Neural crest cell (in vitro differentiated cells): ENCODE measurements around the gene ZNF239. TPM values are rescaled to one million over a fixed set of nuclear protein-coding genes. Genes with fewer than 3 reads are reported as not detected.
"Not testable (repeated sequence)": the region's sequence is repeated elsewhere in the genome, so short reads cannot be mapped to it uniquely, and the experiment has no call there.

Experiments used
- DNase-seq: peaks from one replicate; pipeline ENCODE4 v3.0.0; 2021; ENCODE audit warnings: low read depth, mixed read lengths, low spot score
- H3K27ac Mint-ChIP-seq: one replicate; pipeline ENCODE4 v1.8.0; 2021; ENCODE audit warnings: mild to moderate bottlenecking, mixed read lengths; ENCODE audit not compliant: unreplicated experiment
- H3K27me3 Mint-ChIP-seq: 2 replicates; pipeline ENCODE4 v1.8.0; 2021; ENCODE audit warnings: low read depth, mild to moderate bottlenecking, mixed read lengths
- H3K36me3 Mint-ChIP-seq: 2 replicates; pipeline ENCODE4 v1.8.0; 2021; ENCODE audit warnings: low read depth, mild to moderate bottlenecking, mixed read lengths
- H3K4me1 Mint-ChIP-seq: 2 replicates; pipeline ENCODE4 v1.8.0; 2021; ENCODE audit warnings: mixed read lengths
- H3K4me3 Mint-ChIP-seq: one replicate; pipeline ENCODE4 v1.8.0; 2021; ENCODE audit warnings: mild to moderate bottlenecking, mixed read lengths
- H3K9me3 Mint-ChIP-seq: 2 replicates; pipeline ENCODE4 v1.8.0; 2021; ENCODE audit warnings: mixed read lengths
- total RNA-seq: library from RNA; stranded (reverse); gene quantifications from 2 replicates; pipeline ENCODE4 v1.2.1, GENCODE V29; 2021
- TF ChIP-seq, protein P1 (sequence below): fragments of 200-600 bp; sonication (generic); conservative IDR thresholded peaks from 2 replicates; pipeline ENCODE4 v1.5.0; 2021; ENCODE audit warnings: antibody characterized with exemption, mild to moderate bottlenecking

The ZNF239 gene
- total RNA-seq, 1 donor from 2014 or later = 11.2 TPM

DNA sequence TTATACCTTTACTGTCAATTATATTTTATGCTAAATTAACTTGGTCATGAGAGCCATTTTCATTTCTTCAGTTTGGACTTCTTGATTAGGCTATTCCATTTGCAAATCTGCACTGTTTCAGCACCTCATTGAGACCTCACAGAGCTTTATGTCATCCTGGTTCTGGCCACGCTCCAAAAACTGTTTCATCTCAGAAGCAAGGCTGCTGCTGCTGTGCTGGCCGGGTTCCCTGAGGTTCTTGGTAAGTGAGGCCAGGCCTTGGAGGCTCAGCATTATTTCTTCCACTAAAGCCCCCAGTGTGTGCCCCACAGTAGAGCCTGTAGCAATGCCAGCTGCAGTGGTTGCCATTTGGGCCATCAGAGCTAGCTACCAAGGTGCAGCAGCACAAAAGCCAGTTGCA lies 24.0 kb upstream of the ZNF239 start:
- peaks cover 9% of the 10 kb centered on the region for H3K4me1 Mint-ChIP-seq
- TF ChIP-seq, protein P1, sequence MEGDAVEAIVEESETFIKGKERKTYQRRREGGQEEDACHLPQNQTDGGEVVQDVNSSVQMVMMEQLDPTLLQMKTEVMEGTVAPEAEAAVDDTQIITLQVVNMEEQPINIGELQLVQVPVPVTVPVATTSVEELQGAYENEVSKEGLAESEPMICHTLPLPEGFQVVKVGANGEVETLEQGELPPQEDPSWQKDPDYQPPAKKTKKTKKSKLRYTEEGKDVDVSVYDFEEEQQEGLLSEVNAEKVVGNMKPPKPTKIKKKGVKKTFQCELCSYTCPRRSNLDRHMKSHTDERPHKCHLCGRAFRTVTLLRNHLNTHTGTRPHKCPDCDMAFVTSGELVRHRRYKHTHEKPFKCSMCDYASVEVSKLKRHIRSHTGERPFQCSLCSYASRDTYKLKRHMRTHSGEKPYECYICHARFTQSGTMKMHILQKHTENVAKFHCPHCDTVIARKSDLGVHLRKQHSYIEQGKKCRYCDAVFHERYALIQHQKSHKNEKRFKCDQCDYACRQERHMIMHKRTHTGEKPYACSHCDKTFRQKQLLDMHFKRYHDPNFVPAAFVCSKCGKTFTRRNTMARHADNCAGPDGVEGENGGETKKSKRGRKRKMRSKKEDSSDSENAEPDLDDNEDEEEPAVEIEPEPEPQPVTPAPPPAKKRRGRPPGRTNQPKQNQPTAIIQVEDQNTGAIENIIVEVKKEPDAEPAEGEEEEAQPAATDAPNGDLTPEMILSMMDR = no peak
- no peak overlapping the region for H3K4me3 Mint-ChIP-seq
- peaks cover 7% of the 10 kb centered on the region for H3K27me3 Mint-ChIP-seq
- no peak overlapping the region for H3K27ac Mint-ChIP-seq
- DNase-seq = no peak
- H3K9me3 Mint-ChIP-seq = peaks cover 8% of the 10 kb centered on the region
- no peaks in the 10 kb centered on the region for H3K36me3 Mint-ChIP-seq

GRCh38 chr10:43596546-43596945 lies 22.1 kb upstream of the ZNF239 start:
- no peaks in the 10 kb centered on the region for H3K36me3 Mint-ChIP-seq
- H3K27me3 Mint-ChIP-seq = peaks cover 4% of the 10 kb centered on the region

GRCh38 chr10:43595739-43596298 lies 21.4 kb upstream of the ZNF239 start:
- H3K27me3 Mint-ChIP-seq = peaks cover 4% of the 10 kb centered on the region
- TF ChIP-seq, protein P1 = no peak
- H3K4me3 Mint-ChIP-seq = no peak overlapping the region
- peaks cover 9% of the 10 kb centered on the region for H3K4me1 Mint-ChIP-seq
- H3K27ac Mint-ChIP-seq = no peak overlapping the region
- peaks cover 8% of the 10 kb centered on the region for H3K9me3 Mint-ChIP-seq
- H3K36me3 Mint-ChIP-seq = no peaks in the 10 kb centered on the region
- no peak for DNase-seq

More at GRCh38 chr10:43596546-43596945, 22.1 kb upstream of the ZNF239 start:
- DNase-seq = no peak
- H3K4me3 Mint-ChIP-seq = no peak overlapping the region
- no peak overlapping the region for H3K27ac Mint-ChIP-seq
- peaks cover 9% of the 10 kb centered on the region for H3K4me1 Mint-ChIP-seq
- H3K9me3 Mint-ChIP-seq = peaks cover 8% of the 10 kb centered on the region
- TF ChIP-seq, protein P1 = no peak

- Mint-ChIP-seq H3K36me3 (no peaks in the 10 kb centered on the region), H3K4me3 (no peak overlapping the region), H3K27ac (no peak overlapping the region), H3K9me3 (peaks cover 8% of the 10 kb centered on the region), H3K27me3 (peaks cover 4% of the 10 kb centered on the region), H3K4me1 (peaks cover 9% of the 10 kb centered on the region)
- no peak for DNase-seq
- TF ChIP-seq, protein P1 = no peak
These were observed 20.7 kb upstream of the ZNF239 start for GRCh38 chr10:43594944-43595589.

GRCh38 chr10:43591303-43591904 lies 17.0 kb upstream of the ZNF239 start:
- H3K27me3 Mint-ChIP-seq = peaks cover 10% of the 10 kb centered on the region
- peaks cover 3% of the 10 kb centered on the region for H3K9me3 Mint-ChIP-seq
- H3K4me1 Mint-ChIP-seq = peaks cover 9% of the 10 kb centered on the region
- DNase-seq = no peak
- TF ChIP-seq, protein P1 = no peak
- no peak overlapping the region for H3K4me3 Mint-ChIP-seq
- no peaks in the 10 kb centered on the region for H3K36me3 Mint-ChIP-seq
- H3K27ac Mint-ChIP-seq = no peak overlapping the region

- H3K27me3 Mint-ChIP-seq, H3K36me3 Mint-ChIP-seq, DNase-seq, H3K4me1 Mint-ChIP-seq, H3K4me3 Mint-ChIP-seq, H3K9me3 Mint-ChIP-seq: not testable (repeated sequence)
- H3K27ac Mint-ChIP-seq = peak overlapping the region; percentile 9
These were observed 12.3 kb upstream of the ZNF239 start for GRCh38 chr10:43586730-43587115.
